Caco-2 (cell line): ENCODE measurements around the gene ARHGAP44. TPM values are rescaled to one million over a fixed set of nuclear protein-coding genes. Genes with fewer than 3 reads are reported as not detected.

ENCODE experiments used
- BruUV-seq: library from RNA; stranded (reverse); fragments of 400-500 nt; replicated peaks from 2 replicates; lab custom pipeline; 2021; lab: Mats Ljungman, UMichigan
- CTCF ChIA-PET: fragments of 300-600 bp; sonication (Branson Sonifier 250); formaldehyde crosslinking; loops from one replicate; lab custom pipeline; 2022; ENCODE audit warnings: antibody characterized with exemption; lab: Charles Lee
- POLR2A ChIA-PET: fragments of 300-600 bp; sonication (Branson Sonifier 250); formaldehyde crosslinking; loops from one replicate; lab custom pipeline; 2022; ENCODE audit warnings: antibody characterized with exemption; lab: Charles Lee
- DNase-seq, 2 experiments: peaks; one replicate each; pipeline versions ENCODE4 v3.0.0 to v3.0.0-alpha.2; 2020 to 2022
- H3K27me3 ChIP-seq: replicated peaks from 2 replicates; pipeline ENCODE4 v1.6.0; 2011; ENCODE audit warnings: low read length; ENCODE audit not compliant: control insufficient read depth, insufficient read depth
- H3K36me3 ChIP-seq: 2 replicates; pipeline ENCODE4 v1.5.1; 2011; ENCODE audit warnings: low read length; ENCODE audit not compliant: control insufficient read depth, insufficient read depth
- H3K4me1 ChIP-seq: fragments of 250-450 bp; sonication (Bioruptor Pico); 2 replicates; pipeline ENCODE4 v1.5.1; 2020; ENCODE audit warnings: mild to moderate bottlenecking
- H3K4me3 ChIP-seq: 2 replicates; pipeline ENCODE4 v1.5.1; 2011; ENCODE audit warnings: low read depth, mild to moderate bottlenecking, control low read depth, low read length
- H3K9me3 ChIP-seq: fragments of 250-450 bp; sonication (Bioruptor Pico); 2 replicates; pipeline ENCODE4 v1.5.1; 2020; ENCODE audit warnings: mild to moderate bottlenecking, moderate library complexity
- H3K27ac Mint-ChIP-seq: one replicate; pipeline ENCODE4 v1.8.0; 2022; ENCODE audit warnings: mixed read lengths; ENCODE audit not compliant: unreplicated experiment
- H3K27me3 Mint-ChIP-seq: one replicate; pipeline ENCODE4 v1.8.0; 2022; ENCODE audit warnings: mixed read lengths; ENCODE audit not compliant: insufficient read depth, unreplicated experiment
- H3K36me3 Mint-ChIP-seq: one replicate; pipeline ENCODE4 v1.8.0; 2022; ENCODE audit warnings: mild to moderate bottlenecking, mixed read lengths; ENCODE audit not compliant: insufficient read depth, unreplicated experiment
- H3K4me1 Mint-ChIP-seq: one replicate; pipeline ENCODE4 v1.8.0; 2022; ENCODE audit warnings: low read depth, mixed read lengths; ENCODE audit not compliant: unreplicated experiment
- H3K4me3 Mint-ChIP-seq: one replicate; pipeline ENCODE4 v1.8.0; 2022; ENCODE audit warnings: mild to moderate bottlenecking, moderate library complexity, mixed read lengths; ENCODE audit not compliant: unreplicated experiment
- H3K9me3 Mint-ChIP-seq: one replicate; pipeline ENCODE4 v1.8.0; 2022; ENCODE audit warnings: mixed read lengths; ENCODE audit not compliant: unreplicated experiment
- CTCF ChIP-seq, 2 experiments: fragments of 200-600 bp in 1 of 2; IDR thresholded peaks; 1 replicate in 1 of 2; 2 replicates in 1 of 2; pipeline versions ENCODE4 v1.5.1 to v1.8.0; 2011 to 2022; ENCODE audit warnings: antibody characterized with exemption in 1 of 2, control low read depth in 1 of 2, inconsistent platforms in 1 of 2, low read depth in 1 of 2, low read length in 1 of 2, mild to moderate bottlenecking in 1 of 2, moderate library complexity in 1 of 2; ENCODE audit not compliant: insufficient read depth in 1 of 2, severe bottlenecking in 1 of 2, unreplicated experiment in 1 of 2
- intact Hi-C: fragments of 100-400 bp; cut with micrococcal nuclease; formaldehyde crosslinking; loops from one replicate; pipeline ENCODE4 v1.10.0; 2022; ENCODE audit not compliant: unreplicated experiment
- total RNA-seq: library from RNA; stranded (reverse); gene quantifications from 2 replicates; pipeline ENCODE4 v1.2.3, GENCODE V29; 2022

Gene ARHGAP44
- total RNA-seq, 1 experiment from 2014 or later, result 4.5 TPM

GRCh38 chr17:12794919-12795532 is 5.7 kb downstream of the ARHGAP44 start:
- BruUV-seq, result no TSS peak
- H3K4me1 ChIP-seq, result no peaks in the 10 kb centered on the region
- H3K9me3 ChIP-seq, result no peaks in the 10 kb centered on the region
- intact Hi-C loops, result no loop called here
- POLR2A ChIA-PET, result no interaction called here
- TF ChIP-seq CTCF (IDR thresholded peaks at IDR 0.05; ENCODE audit: insufficient read depth in 1 of 2, low read depth in 1 of 2, low read length in 1 of 2, severe bottlenecking in 1 of 2, unreplicated experiment in 1 of 2), result no peak
- Mint-ChIP-seq H3K36me3 (peaks cover 7% of the 10 kb centered on the region), H3K27ac (no peak overlapping the region), H3K4me1 (no peaks in the 10 kb centered on the region), H3K9me3 (no peaks in the 10 kb centered on the region), H3K27me3 (no peaks in the 10 kb centered on the region), H3K4me3 (no peak overlapping the region)
- DNase-seq, result no peak
- no peak overlapping the region for H3K4me3 ChIP-seq
- CTCF ChIA-PET, result no interaction called here
- no peaks in the 10 kb centered on the region for H3K27me3 ChIP-seq
- no peaks in the 10 kb centered on the region for H3K36me3 ChIP-seq

- no peaks in the 10 kb centered on the region for H3K36me3 Mint-ChIP-seq
- ChIA-PET POLR2A (no interaction called here), CTCF (no interaction called here)
- Histone ChIP-seq H3K4me1 (no peaks in the 10 kb centered on the region), H3K36me3 (no peaks in the 10 kb centered on the region), H3K27me3 (no peaks in the 10 kb centered on the region), H3K4me3 (no peak overlapping the region), H3K9me3 (no peaks in the 10 kb centered on the region)
- TF ChIP-seq CTCF (IDR thresholded peaks at IDR 0.05; ENCODE audit: insufficient read depth in 1 of 2, low read depth in 1 of 2, low read length in 1 of 2, severe bottlenecking in 1 of 2, unreplicated experiment in 1 of 2), result no peak
- H3K27me3 Mint-ChIP-seq, result no peaks in the 10 kb centered on the region
- DNase-seq, result no peak
- no peak overlapping the region for H3K27ac Mint-ChIP-seq
- intact Hi-C loops, result no loop called here
- H3K9me3 Mint-ChIP-seq, result no peaks in the 10 kb centered on the region
- no peaks in the 10 kb centered on the region for H3K4me1 Mint-ChIP-seq
- BruUV-seq, result no TSS peak
- H3K4me3 Mint-ChIP-seq, result no peak overlapping the region
These were observed 11.6 kb downstream of the ARHGAP44 start for GRCh38 chr17:12800855-12801365.

DNA sequence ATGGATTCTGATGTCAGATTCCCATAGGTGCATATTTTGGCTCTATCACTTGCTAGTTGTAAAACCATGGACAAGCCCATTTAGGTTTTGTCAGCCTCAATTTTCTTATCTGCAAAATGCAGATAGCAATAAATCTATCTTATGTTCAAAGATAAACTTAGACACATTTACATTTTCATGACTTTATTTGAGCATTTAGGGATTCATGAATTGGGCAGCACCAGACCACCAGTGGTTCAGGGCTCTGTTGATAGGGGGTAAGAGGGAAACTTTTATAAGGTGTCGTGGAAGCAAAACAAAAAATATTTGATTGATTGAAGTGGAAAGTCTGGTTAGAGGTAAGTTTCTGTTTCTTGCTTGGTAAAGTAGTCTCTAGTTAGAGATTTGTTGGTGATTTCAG is 17.3 kb downstream of the ARHGAP44 start:
- CTCF ChIA-PET, result no interaction called here
- H3K27me3 ChIP-seq, result no peaks in the 10 kb centered on the region
- Mint-ChIP-seq H3K27ac (no peak overlapping the region), H3K27me3 (no peaks in the 10 kb centered on the region), H3K4me1 (no peaks in the 10 kb centered on the region), H3K36me3 (no peaks in the 10 kb centered on the region), H3K4me3 (no peak overlapping the region), H3K9me3 (no peaks in the 10 kb centered on the region)
- DNase-seq, result no peak
- H3K36me3 ChIP-seq, result no peaks in the 10 kb centered on the region
- TF ChIP-seq CTCF (IDR thresholded peaks at IDR 0.05; ENCODE audit: insufficient read depth in 1 of 2, low read depth in 1 of 2, low read length in 1 of 2, severe bottlenecking in 1 of 2, unreplicated experiment in 1 of 2), result no peak
- no TSS peak for BruUV-seq
- intact Hi-C loops, result no loop called here
- no peaks in the 10 kb centered on the region for H3K4me1 ChIP-seq
- POLR2A ChIA-PET, result no interaction called here
- no peak overlapping the region for H3K4me3 ChIP-seq
- no peaks in the 10 kb centered on the region for H3K9me3 ChIP-seq
